CD8-positive, alpha-beta memory T cell (primary cell): ENCODE measurements around the gene NTNG1. TPM values are rescaled to one million over a fixed set of nuclear protein-coding genes. Genes with fewer than 3 reads are reported as not detected.

Source experiments
- CTCF ChIA-PET: fragments of 350-600 bp; sonication (Branson Sonifier 250); formaldehyde crosslinking; loops from one replicate; lab custom pipeline; 2021; ENCODE audit warnings: antibody characterized with exemption; lab: Charles Lee
- POLR2A ChIA-PET: fragments of 350-600 bp; sonication (Branson Sonifier 250); formaldehyde crosslinking; loops from one replicate; lab custom pipeline; 2021; ENCODE audit warnings: antibody characterized with exemption; lab: Charles Lee
- DNase-seq, 5 donors: peaks; one replicate each; pipeline versions ENCODE4 v3.0.0 to v3.0.0-alpha.2; 2020 to 2022; ENCODE audit warnings: mixed read lengths in 1 of 5
- H3K27ac ChIP-seq: one replicate; pipeline ENCODE4 v1.7.0; 2013; ENCODE audit warnings: low read depth, mild to moderate bottlenecking, low read length, moderate library complexity
- H3K27me3 ChIP-seq: 2 replicates; pipeline ENCODE4 v1.7.0; 2013; ENCODE audit warnings: low read length, mild to moderate bottlenecking; ENCODE audit not compliant: insufficient read depth, poor library complexity, severe bottlenecking
- H3K36me3 ChIP-seq: 2 replicates; pipeline ENCODE4 v1.7.0; 2013; ENCODE audit warnings: mild to moderate bottlenecking, low read length, moderate library complexity; ENCODE audit not compliant: insufficient read depth
- H3K4me1 ChIP-seq: 2 replicates; pipeline ENCODE4 v1.7.0; 2013; ENCODE audit warnings: mild to moderate bottlenecking, low read length, moderate library complexity; ENCODE audit not compliant: insufficient read depth
- H3K4me3 ChIP-seq: 2 replicates; pipeline ENCODE4 v1.7.0; 2013; ENCODE audit warnings: mild to moderate bottlenecking, low read length
- H3K9me3 ChIP-seq: 2 replicates; pipeline ENCODE4 v1.7.0; 2013; ENCODE audit warnings: mild to moderate bottlenecking, low read length
- H3K27ac Mint-ChIP-seq, 8 donors: one replicate each; pipeline ENCODE4 v1.8.0; 2020 to 2021; ENCODE audit warnings: mixed read lengths in 8 of 8, mild to moderate bottlenecking in 6 of 8, inconsistent platforms in 3 of 8, moderate library complexity in 3 of 8
- H3K27me3 Mint-ChIP-seq, 2 donors: one replicate each; pipeline ENCODE4 v1.8.0; 2020 to 2021; ENCODE audit warnings: mixed read lengths in 2 of 2, mild to moderate bottlenecking in 1 of 2, moderate library complexity in 1 of 2
- H3K36me3 Mint-ChIP-seq, 3 donors: one replicate each; pipeline ENCODE4 v1.8.0; 2020 to 2021; ENCODE audit warnings: mixed read lengths in 3 of 3, inconsistent platforms in 1 of 3, mild to moderate bottlenecking in 1 of 3
- H3K4me1 Mint-ChIP-seq, 3 donors: one replicate each; pipeline ENCODE4 v1.8.0; 2020 to 2021; ENCODE audit warnings: mixed read lengths in 3 of 3, inconsistent platforms in 1 of 3, mild to moderate bottlenecking in 1 of 3
- H3K4me3 Mint-ChIP-seq, 7 donors: one replicate each; pipeline ENCODE4 v1.8.0; 2020 to 2021; ENCODE audit warnings: mixed read lengths in 7 of 7, mild to moderate bottlenecking in 6 of 7, moderate library complexity in 4 of 7, inconsistent platforms in 2 of 7
- H3K9me3 Mint-ChIP-seq, 5 donors: one replicate each; pipeline ENCODE4 v1.8.0; 2020 to 2022; ENCODE audit warnings: mixed read lengths in 5 of 5, mild to moderate bottlenecking in 3 of 5, moderate library complexity in 2 of 5, inconsistent platforms in 1 of 5
- polyA plus RNA-seq: library from polyadenylated mRNA; unstranded; fragments of 300-500 nt; fragmentation: Illumina TruSeq; gene quantifications from one replicate; pipeline ENCODE4 v1.2.3, GENCODE V29; 2021
- total RNA-seq, 2 experiments: library from RNA; stranded (reverse); gene quantifications; one replicate each; pipeline ENCODE4 v1.2.3, GENCODE V29; 2021

Gene NTNG1
- total and polyA plus RNA-seq, 3 experiments from 2014 or later, result not detected

DNA sequence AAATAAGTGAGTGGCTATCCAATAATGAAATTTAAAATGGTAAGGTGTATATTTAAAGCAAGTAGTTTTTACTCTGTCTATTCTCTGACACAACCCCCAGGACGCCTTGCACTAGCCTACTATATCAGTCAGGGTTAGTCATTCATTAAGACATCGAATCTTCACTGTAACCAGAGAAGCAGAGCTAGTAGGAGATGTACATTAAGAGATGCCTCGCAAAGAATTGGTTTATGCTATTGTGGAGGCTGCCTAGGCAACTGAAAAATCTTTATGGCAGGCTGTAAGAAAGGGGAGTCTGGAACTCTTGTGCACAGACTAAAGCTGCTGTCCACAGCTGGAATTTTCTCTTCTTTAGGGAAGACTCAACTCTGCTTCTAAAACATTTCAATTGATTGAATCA, 28.8 kb downstream of the NTNG1 start:
- ChIA-PET CTCF (no interaction called here), POLR2A (no interaction called here)
- Mint-ChIP-seq H3K4me3 (no peak overlapping the region), H3K27ac (peak overlapping the region in 1 of 8 donors; percentile 21), H3K36me3 (no peaks in the 10 kb centered on the region), H3K9me3 (peaks cover 0 to 5% (median 3%) of the 10 kb centered on the region in 5 donors), H3K4me1 (no peaks in the 10 kb centered on the region), H3K27me3 (no peaks in the 10 kb centered on the region)
- H3K27me3 ChIP-seq, result no peaks in the 10 kb centered on the region
- no peak for DNase-seq
- H3K9me3 ChIP-seq, result no peaks in the 10 kb centered on the region
- H3K36me3 ChIP-seq, result no peaks in the 10 kb centered on the region
- no peak overlapping the region for H3K27ac ChIP-seq
- H3K4me3 ChIP-seq, result no peak overlapping the region
- no peaks in the 10 kb centered on the region for H3K4me1 ChIP-seq

DNA sequence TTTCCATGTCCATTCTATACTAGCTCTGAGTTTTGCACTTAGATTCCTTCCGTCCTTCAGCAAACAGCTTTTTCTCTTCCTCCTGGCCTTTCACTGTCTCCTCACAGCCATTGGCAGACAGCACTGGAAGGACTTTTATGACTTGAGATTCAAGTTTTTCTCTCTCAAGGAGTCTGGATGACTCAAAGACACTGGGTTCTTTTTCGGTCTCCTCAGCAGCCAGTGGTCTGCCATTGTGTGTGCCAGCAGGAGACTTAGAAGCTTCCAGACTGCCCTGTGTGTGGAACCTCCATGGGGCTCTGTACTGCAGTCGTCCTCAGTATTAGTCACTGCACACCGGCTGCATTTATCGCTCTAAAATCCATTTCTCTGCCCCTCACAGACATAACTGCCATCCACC, 30.5 kb downstream of the NTNG1 start:
- ChIA-PET POLR2A (no interaction called here), CTCF (no interaction called here)
- Histone ChIP-seq H3K27me3 (no peaks in the 10 kb centered on the region), H3K27ac (no peak overlapping the region), H3K9me3 (no peaks in the 10 kb centered on the region), H3K4me3 (no peak overlapping the region), H3K4me1 (no peaks in the 10 kb centered on the region), H3K36me3 (no peaks in the 10 kb centered on the region)
- H3K4me1 Mint-ChIP-seq, result no peaks in the 10 kb centered on the region
- no peak overlapping the region for H3K27ac Mint-ChIP-seq
- no peak overlapping the region for H3K4me3 Mint-ChIP-seq
- H3K27me3 Mint-ChIP-seq, result no peaks in the 10 kb centered on the region
- DNase-seq, result no peak
- no peaks in the 10 kb centered on the region for H3K36me3 Mint-ChIP-seq
- H3K9me3 Mint-ChIP-seq, result peaks cover 0 to 2% (median 0%) of the 10 kb centered on the region in 5 donors

DNA sequence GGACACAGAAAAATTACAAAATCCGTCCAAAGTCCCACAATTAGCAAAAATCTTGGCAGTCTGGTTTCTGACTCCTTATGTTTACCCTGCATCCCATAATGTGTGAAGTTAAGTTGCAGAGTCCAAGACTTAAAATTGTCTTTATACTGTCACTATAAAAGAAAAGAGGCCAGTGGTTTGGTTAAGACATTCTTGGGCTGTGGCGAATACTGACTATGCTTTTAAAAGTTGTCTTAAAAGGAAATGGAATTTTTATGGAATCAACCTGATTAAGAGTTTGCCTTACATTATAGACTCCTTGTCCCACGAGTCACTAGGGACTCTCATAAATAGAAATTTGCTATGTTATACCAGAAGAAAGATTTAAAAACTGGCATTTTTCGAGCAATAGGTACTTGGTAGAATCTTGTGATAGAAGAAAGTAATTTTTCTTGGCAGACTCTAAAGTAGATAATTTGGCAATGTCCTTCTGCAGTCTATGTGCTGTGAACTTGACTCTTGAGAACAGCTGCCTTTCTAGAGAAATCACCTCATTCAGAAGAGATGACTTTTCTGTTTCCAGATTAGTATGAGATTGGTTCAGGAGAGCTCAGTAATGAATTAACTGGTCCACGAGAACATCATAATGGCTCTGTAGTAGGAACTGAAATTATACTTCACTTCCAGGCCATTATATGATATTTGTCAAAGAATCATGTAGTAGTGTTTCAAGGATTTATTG, 31.8 kb downstream of the NTNG1 start:
- Mint-ChIP-seq H3K27ac (no peak overlapping the region), H3K4me3 (no peak overlapping the region), H3K9me3 (peaks cover 0 to 4% (median 0%) of the 10 kb centered on the region in 5 donors), H3K36me3 (no peaks in the 10 kb centered on the region), H3K27me3 (peaks cover 0 to 4% of the 10 kb centered on the region in 2 donors), H3K4me1 (no peaks in the 10 kb centered on the region)
- no peak overlapping the region for H3K4me3 ChIP-seq
- DNase-seq, result no peak
- H3K36me3 ChIP-seq, result no peaks in the 10 kb centered on the region
- H3K27me3 ChIP-seq, result no peaks in the 10 kb centered on the region
- POLR2A ChIA-PET, result no interaction called here
- CTCF ChIA-PET, result no interaction called here
- H3K27ac ChIP-seq, result no peak overlapping the region
- H3K9me3 ChIP-seq, result no peaks in the 10 kb centered on the region
- H3K4me1 ChIP-seq, result no peaks in the 10 kb centered on the region

GRCh38 chr1:107175102-107175909, 34.5 kb downstream of the NTNG1 start:
- Mint-ChIP-seq H3K4me3 (no peak overlapping the region), H3K9me3 (peaks cover 0 to 6% (median 0%) of the 10 kb centered on the region in 5 donors), H3K27ac (no peak overlapping the region), H3K27me3 (peaks cover 0 to 4% of the 10 kb centered on the region in 2 donors), H3K4me1 (no peaks in the 10 kb centered on the region), H3K36me3 (no peaks in the 10 kb centered on the region)
- H3K36me3 ChIP-seq, result no peaks in the 10 kb centered on the region
- DNase-seq, result no peak
- H3K9me3 ChIP-seq, result no peaks in the 10 kb centered on the region
- ChIA-PET POLR2A (no interaction called here), CTCF (no interaction called here)
- no peaks in the 10 kb centered on the region for H3K27me3 ChIP-seq
- no peak overlapping the region for H3K4me3 ChIP-seq
- no peak overlapping the region for H3K27ac ChIP-seq
- no peaks in the 10 kb centered on the region for H3K4me1 ChIP-seq

DNA sequence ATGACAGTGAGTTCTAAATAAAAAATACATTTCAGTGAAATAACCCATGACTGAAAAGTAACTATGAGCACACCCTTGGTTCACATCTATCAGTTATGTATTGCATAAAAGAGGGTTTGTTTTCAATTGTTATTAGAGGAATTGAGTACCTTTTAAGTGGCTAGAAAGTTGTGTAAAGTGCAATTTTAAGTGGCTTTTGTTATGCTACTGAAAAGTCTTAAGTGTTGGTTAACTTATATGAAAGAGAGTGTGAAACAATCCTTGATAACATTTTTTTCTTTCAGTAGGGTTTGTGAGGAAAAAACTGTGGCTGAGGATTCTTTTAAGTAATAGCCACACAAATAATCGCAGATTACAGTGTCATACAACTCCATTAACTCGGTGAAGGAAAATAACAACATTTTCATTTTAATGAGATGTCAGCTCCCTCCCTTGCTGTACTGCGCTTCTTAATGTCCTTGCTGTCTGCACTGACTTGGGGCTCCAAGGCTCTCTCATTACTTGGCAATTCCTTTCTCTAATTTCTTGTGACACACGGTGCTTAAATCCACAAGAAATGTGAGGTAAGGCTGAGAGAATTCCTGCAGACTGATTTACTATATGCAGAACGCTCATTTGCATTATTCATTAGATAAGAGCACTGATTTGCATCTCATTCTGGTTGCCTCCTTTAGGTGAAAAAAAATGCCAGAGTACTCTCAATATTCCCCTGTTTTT, 40.6 kb downstream of the NTNG1 start:
- no peaks in the 10 kb centered on the region for H3K36me3 Mint-ChIP-seq
- H3K4me3 Mint-ChIP-seq, result no peak overlapping the region
- H3K9me3 Mint-ChIP-seq, result peaks cover 0 to 6% (median 0%) of the 10 kb centered on the region in 5 donors
- no peaks in the 10 kb centered on the region for H3K4me1 Mint-ChIP-seq
- no peaks in the 10 kb centered on the region for H3K4me1 ChIP-seq
- no peak for DNase-seq
- peaks cover 0 to 8% of the 10 kb centered on the region in 2 donors for H3K27me3 Mint-ChIP-seq
- no peak overlapping the region for H3K4me3 ChIP-seq
- no peaks in the 10 kb centered on the region for H3K36me3 ChIP-seq
- no peaks in the 10 kb centered on the region for H3K9me3 ChIP-seq
- no peak overlapping the region for H3K27ac Mint-ChIP-seq
- ChIA-PET CTCF (no interaction called here), POLR2A (no interaction called here)
- H3K27me3 ChIP-seq, result no peaks in the 10 kb centered on the region
- H3K27ac ChIP-seq, result no peak overlapping the region

DNA sequence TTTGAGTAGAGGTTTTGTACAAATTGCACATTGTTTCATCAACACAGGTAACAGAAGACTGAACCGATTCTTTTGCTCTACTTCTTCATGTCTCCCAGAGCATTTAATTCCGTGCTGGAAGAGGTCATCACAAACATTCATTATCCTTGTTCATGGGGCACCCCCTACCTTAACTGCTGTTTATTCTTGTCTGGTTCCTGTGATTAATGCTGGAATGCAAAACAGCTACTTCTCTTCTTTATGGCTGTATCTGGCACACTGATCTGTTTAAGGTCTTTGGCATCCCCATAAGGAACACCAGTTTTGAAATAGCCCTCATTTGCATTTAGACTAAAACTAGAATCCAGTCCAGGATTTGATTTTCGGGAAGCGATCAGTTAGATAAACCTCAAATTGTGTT, 42.2 kb downstream of the NTNG1 start:
- H3K4me3 ChIP-seq, result no peak overlapping the region
- Mint-ChIP-seq H3K4me3 (no peak overlapping the region), H3K36me3 (no peaks in the 10 kb centered on the region), H3K27me3 (peaks cover 0 to 4% of the 10 kb centered on the region in 2 donors), H3K9me3 (peaks cover 0 to 2% (median 0%) of the 10 kb centered on the region in 5 donors), H3K27ac (no peak overlapping the region), H3K4me1 (no peaks in the 10 kb centered on the region)
- CTCF ChIA-PET, result no interaction called here
- no peak overlapping the region for H3K27ac ChIP-seq
- POLR2A ChIA-PET, result no interaction called here
- H3K27me3 ChIP-seq, result no peaks in the 10 kb centered on the region
- no peaks in the 10 kb centered on the region for H3K36me3 ChIP-seq
- H3K4me1 ChIP-seq, result no peaks in the 10 kb centered on the region
- H3K9me3 ChIP-seq, result no peaks in the 10 kb centered on the region
- DNase-seq, result no peak

DNA sequence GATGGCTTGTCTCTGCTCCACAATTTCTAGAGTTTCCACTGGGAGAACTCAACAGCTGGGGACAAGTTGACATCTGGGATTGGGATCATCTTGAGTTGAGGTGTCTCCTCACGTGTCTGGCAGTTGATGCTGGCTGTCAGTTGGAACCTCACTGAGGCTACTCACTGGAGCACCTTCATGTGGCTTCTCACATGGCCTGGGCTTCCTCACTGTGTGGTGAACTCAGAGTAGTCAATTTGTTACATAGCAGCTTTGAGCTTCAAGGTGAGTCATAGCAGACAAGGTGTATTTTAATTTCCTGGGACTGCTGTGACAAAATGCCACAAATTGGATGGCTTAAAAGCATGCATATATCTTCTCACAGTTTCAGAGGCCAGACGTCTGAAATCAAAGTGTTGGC, 44.0 kb downstream of the NTNG1 start:
- DNase-seq, result no peak
- POLR2A ChIA-PET, result no interaction called here
- CTCF ChIA-PET, result no interaction called here

DNA sequence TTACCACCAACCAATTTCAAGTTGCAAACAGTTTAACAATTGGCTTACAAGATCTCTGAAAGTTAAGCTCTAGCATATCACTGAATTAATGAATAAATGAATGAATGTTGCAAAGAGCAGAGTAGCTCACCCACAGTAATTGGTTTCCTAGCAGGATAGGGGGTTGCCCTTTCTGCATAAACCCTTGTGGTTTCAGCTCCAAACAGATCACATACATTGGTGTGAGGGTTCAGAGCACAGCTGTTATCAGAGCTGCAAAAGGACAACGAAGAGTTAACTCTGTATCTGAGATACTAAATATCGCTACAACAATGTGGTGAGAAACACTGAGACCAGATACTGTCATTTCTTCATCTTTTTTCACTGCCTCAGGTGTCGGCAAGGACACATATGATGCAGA, 46.6 kb downstream of the NTNG1 start:
- H3K36me3 ChIP-seq, result no peaks in the 10 kb centered on the region
- ChIA-PET POLR2A (no interaction called here), CTCF (no interaction called here)
- Mint-ChIP-seq H3K9me3 (peaks cover 0 to 4% (median 0%) of the 10 kb centered on the region in 5 donors), H3K27me3 (no peaks in the 10 kb centered on the region), H3K27ac (no peak overlapping the region), H3K4me3 (no peak overlapping the region), H3K36me3 (no peaks in the 10 kb centered on the region), H3K4me1 (no peaks in the 10 kb centered on the region)
- no peak overlapping the region for H3K27ac ChIP-seq
- no peaks in the 10 kb centered on the region for H3K9me3 ChIP-seq
- no peaks in the 10 kb centered on the region for H3K27me3 ChIP-seq
- no peak overlapping the region for H3K4me3 ChIP-seq
- DNase-seq, result no peak
- H3K4me1 ChIP-seq, result no peaks in the 10 kb centered on the region

More for the DNA sequence above, 44.0 kb downstream of the NTNG1 start:
- Histone ChIP-seq H3K27ac (no peak overlapping the region), H3K9me3 (no peaks in the 10 kb centered on the region), H3K36me3 (no peaks in the 10 kb centered on the region), H3K4me1 (no peaks in the 10 kb centered on the region), H3K27me3 (no peaks in the 10 kb centered on the region), H3K4me3 (no peak overlapping the region)
- Mint-ChIP-seq H3K36me3 (no peaks in the 10 kb centered on the region), H3K9me3 (peaks cover 0 to 2% (median 0%) of the 10 kb centered on the region in 5 donors), H3K4me3 (no peak overlapping the region), H3K27ac (no peak overlapping the region), H3K4me1 (no peaks in the 10 kb centered on the region), H3K27me3 (peaks cover 0 to 4% of the 10 kb centered on the region in 2 donors)
